ENCODE results near the gene ENTPD1.
"Not testable (repeated sequence)": the region's sequence is repeated elsewhere in the genome, so short reads cannot be mapped to it uniquely, and the experiment has no call there.

ENTPD1 gene

GRCh38 chr10:95864906-95865813 lies 109.2 kb downstream of the ENTPD1 start:
- DNase-seq (ENCODE audit: low read depth in 1 of 2, low spot score in 1 of 2): no peak

GRCh38 chr10:95865814-95866466 lies 110.0 kb downstream of the ENTPD1 start:
- no peak for DNase-seq (ENCODE audit: low read depth in 1 of 2, low spot score in 1 of 2)

- DNase-seq (ENCODE audit: low read depth in 1 of 2, low spot score in 1 of 2): no peak
Observed at GRCh38 chr10:95866467-95866842, 110.5 kb downstream of the ENTPD1 start.

DNA sequence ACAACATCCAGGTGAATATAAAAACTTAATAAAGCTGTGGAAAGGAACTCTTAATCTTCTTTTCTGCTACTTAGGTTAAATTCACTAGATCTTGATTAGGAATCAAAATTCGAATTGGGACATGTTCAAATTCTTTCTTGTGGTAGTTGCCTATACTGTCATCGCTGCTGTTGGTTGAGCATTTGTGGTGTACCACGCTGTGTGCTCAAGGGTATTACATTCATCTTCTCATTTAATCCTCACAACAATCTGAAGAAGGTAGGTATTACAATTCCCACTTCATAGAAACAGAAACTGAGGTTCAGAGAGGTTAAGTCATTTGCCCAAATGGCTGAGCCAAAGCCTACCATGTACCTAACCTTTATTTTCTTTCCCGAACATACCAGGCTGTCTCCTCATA lies 111.9 kb downstream of the ENTPD1 start:
- no peak for DNase-seq (ENCODE audit: low read depth in 1 of 2, low spot score in 1 of 2)

DNA sequence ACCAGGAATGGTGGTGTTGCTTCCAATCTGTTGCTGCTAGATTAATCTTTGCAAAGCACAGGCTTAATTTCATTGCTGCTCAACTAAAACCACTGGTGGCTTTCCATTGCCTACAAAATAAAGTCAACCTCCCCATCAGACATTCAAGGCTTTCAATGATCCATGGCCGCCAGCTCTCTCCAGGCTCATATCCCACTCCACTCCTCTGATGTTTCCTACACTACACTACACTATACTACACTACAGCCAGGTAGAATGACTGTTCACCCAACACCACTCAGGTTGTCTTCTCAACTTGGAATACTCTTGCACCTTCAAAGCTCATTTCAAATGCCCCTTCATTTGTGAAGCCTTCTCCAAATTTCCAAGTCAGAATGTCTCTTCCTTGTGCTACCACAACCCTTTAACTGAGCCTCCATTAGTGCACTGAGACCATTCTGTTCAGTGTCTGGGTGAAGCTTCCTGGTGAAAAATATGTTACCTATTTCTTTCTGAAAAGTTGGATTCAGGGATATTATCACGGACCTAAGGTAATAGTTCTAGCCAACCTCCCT lies 116.3 kb downstream of the ENTPD1 start:
- DNase-seq (ENCODE audit: low read depth in 1 of 2, low spot score in 1 of 2): no peak

DNA sequence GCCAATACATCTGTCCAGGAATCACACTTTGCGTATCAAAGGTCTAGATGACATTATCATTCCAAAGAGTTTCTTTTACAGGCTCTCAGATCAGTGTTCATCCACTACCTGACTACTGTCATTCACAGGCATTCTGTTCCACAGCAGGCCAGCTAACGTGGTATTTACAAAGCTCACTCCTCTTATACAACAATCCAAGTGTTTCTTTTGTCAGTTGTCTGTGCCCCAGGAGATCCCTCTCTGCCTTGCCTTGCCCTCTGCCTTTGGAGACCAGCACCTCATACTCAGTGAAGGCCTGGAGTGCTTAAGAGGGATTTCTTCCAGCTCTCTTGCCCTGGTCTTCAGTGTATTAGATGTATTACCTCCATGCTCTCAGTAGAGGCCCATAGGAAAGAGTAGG lies 117.2 kb downstream of the ENTPD1 start:
- no peak for DNase-seq (ENCODE audit: low read depth in 1 of 2, low spot score in 1 of 2)

DNA sequence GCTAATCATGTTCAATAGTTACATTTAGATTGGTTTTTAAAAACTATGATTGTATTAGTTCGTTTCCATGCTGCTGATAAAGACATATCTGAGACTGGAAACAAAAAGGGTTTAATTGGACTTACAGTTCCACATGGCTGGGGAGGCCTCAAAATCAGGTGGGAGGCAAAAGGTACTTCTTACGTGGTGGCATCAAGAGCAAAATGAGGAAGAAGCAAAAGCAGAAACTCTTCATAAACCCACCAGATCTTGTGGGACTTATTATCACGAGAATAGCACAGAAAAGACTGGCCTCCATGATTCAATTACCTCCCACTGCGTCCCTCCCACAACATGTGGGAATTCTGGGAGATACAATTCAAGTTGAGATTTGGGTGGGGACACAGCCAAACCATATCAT lies 117.7 kb downstream of the ENTPD1 start:
- no peak for DNase-seq (ENCODE audit: low read depth in 1 of 2, low spot score in 1 of 2)

DNA sequence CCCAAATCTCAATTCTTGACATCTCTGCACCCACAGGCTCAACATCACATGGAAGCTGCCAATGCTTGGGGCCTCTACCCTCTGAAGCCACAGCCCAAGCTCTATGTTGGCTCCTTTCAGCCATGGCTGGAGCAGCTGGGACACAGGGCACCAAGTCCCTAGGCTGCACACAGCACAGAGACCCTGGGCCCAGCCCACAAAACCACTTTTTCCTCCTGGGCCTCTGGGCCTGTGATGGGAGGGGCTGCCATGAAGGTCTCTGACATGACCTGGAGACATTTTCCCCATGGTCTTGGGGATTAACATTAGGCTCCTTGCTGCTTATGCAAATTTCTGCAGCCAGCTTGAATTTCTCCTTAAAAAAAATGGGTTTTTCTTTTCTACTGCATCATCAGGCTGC lies 118.8 kb downstream of the ENTPD1 start:
- DNase-seq (ENCODE audit: low read depth in 1 of 2, low spot score in 1 of 2): not testable (repeated sequence)

- DNase-seq (ENCODE audit: low read depth in 1 of 2, low spot score in 1 of 2): no peak
Observed at GRCh38 chr10:95876756-95877155, 120.8 kb downstream of the ENTPD1 start.

- DNase-seq (ENCODE audit: low read depth in 1 of 2, low spot score in 1 of 2): no peak
Observed at GRCh38 chr10:95877881-95878280, 121.9 kb downstream of the ENTPD1 start.

DNA sequence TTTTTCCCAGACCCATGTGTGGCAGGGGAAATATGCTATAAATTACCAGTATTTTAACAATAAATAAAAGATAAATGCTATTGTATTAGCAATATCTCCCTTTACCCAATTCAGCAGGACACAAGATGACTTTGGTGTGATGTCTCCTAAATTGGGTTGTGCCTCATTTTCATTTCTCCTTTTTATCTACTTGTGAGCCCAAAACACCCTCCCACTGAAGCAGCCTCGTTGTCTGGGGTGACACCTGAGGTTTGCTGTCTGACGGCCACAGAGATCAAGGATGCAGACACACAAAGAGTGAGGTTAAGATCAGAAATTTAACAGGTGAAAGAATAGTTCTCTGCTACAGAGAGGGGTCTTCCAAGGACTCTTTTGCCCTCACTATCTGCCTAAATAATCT lies 124.7 kb downstream of the ENTPD1 start:
- DNase-seq (ENCODE audit: low read depth in 1 of 2, low spot score in 1 of 2): no peak

- no peak for DNase-seq (ENCODE audit: low read depth in 1 of 2, low spot score in 1 of 2)
Observed at GRCh38 chr10:95881316-95881715, 125.4 kb downstream of the ENTPD1 start.

- no peak for DNase-seq (ENCODE audit: low read depth in 1 of 2, low spot score in 1 of 2)
Observed at GRCh38 chr10:95889830-95890229, 133.9 kb downstream of the ENTPD1 start.

DNA sequence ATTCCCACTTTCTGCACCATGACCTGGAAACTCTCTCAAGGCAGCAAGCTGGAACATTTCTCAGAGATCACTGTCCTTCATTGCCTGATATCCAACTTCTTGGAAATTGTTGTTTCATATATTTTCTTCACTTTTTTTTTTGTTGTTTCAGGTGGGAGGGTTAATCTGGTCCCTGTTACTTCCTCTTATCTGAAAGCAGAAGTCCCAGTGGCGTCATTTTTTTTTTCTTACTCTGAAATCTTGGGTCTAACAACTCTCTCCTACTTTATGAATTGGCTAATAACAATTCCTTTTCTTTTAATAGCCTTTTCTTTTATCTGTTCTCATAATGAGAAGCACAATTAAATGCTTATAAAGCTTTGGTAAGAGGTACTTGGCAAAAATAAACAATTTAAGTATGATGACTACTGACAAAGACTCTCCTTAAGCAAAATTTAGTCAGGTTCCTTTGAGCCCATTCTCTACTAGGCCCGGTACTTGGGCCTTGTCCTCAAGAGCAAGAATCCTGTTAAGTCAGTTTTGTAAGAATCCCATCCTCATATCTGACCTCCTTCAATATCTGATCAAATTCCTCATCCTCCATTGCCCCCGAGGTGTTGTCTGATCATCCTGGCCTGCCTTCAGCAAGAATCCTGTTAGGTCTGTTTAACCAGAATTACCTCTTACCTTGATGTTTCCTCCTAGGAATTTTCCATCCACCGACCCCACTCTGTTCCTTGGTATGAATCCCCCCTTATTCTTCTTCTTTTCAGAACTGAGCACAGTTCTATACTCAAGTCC lies 140.3 kb downstream of the ENTPD1 start:
- no peak for DNase-seq (ENCODE audit: low read depth in 1 of 2, low spot score in 1 of 2)

- not testable (repeated sequence) for DNase-seq (ENCODE audit: low read depth in 1 of 2, low spot score in 1 of 2)
Observed at GRCh38 chr10:95905897-95906580, 150.1 kb downstream of the ENTPD1 start.

GRCh38 chr10:95906677-95907455 lies 150.9 kb downstream of the ENTPD1 start:
- peak; percentile 10 to 27 for DNase-seq (ENCODE audit: low read depth in 1 of 2, low spot score in 1 of 2)

GRCh38 chr10:95907456-95908253 lies 151.7 kb downstream of the ENTPD1 start, which contains the start of gene CC2D2B:
Gene CC2D2B, plus strand, starts transcription at chr10:95907975. Its CDS starts 3,349 bp downstream, at chr10:95911324.
- DNase-seq (ENCODE audit: low read depth in 1 of 2, low spot score in 1 of 2): peak; percentile 57 to 63

DNA sequence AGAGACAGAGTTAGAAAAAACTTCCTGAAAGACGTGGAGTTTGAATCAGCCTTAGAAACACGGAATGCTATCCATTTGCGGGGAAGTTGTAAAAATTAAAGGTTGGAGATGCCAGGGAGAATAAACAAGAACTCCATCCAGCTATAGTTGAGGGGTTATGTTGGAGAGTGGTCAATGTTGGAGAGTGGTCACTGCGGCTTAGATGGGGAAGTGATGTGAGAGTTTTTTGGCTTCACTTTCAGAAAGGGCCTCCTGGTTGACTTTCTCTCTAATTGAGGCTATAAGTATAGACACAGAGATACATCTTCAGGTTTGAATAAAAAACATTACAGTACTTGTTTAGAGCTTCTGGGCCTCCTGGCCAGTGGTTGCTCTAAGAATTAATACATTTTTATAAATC lies 152.5 kb downstream of the ENTPD1 start:
- DNase-seq (ENCODE audit: low read depth in 1 of 2, low spot score in 1 of 2): no peak

GRCh38 chr10:95909561-95909960 lies 153.6 kb downstream of the ENTPD1 start:
- DNase-seq (ENCODE audit: low read depth in 1 of 2, low spot score in 1 of 2): no peak
